Neural progenitor cell (in vitro differentiated cells): ENCODE measurements around the gene HIKESHI. TPM values are rescaled to one million over a fixed set of nuclear protein-coding genes. Genes with fewer than 3 reads are reported as not detected.
"Not testable (repeated sequence)": the region's sequence is repeated elsewhere in the genome, so short reads cannot be mapped to it uniquely, and the experiment has no call there.

Source experiments
- DNase-seq: peaks from one replicate; pipeline ENCODE4 v3.0.0-alpha.2; 2016; ENCODE audit warnings: low spot score
- H2AFZ ChIP-seq: fragments of 200-600 bp; sonication (generic); replicated peaks from 2 replicates; pipeline ENCODE4 v1.6.1; 2016; ENCODE audit warnings: antibody characterized with exemption
- H3F3A ChIP-seq: fragments of 200-600 bp; sonication (generic); 2 replicates; pipeline ENCODE4 v1.6.1; 2016; ENCODE audit warnings: antibody characterized with exemption, low read depth
- H3K27ac ChIP-seq: fragments of 200-600 bp; sonication (generic); 2 replicates; pipeline ENCODE4 v1.5.1; 2016; ENCODE audit warnings: mild to moderate bottlenecking
- H3K27me3 ChIP-seq: fragments of 200-600 bp; sonication (generic); 2 replicates; pipeline ENCODE4 v1.6.1; 2016; ENCODE audit warnings: mild to moderate bottlenecking, moderate library complexity
- H3K36me3 ChIP-seq: fragments of 200-600 bp; sonication (generic); 2 replicates; pipeline ENCODE4 v1.5.1; 2016
- H3K4me1 ChIP-seq: fragments of 200-600 bp; sonication (generic); 2 replicates; pipeline ENCODE4 v1.6.1; 2016; ENCODE audit warnings: mixed run types
- H3K4me2 ChIP-seq: fragments of 200-600 bp; sonication (generic); 2 replicates; pipeline ENCODE4 v1.6.1; 2016
- H3K4me3 ChIP-seq: fragments of 200-600 bp; sonication (generic); 2 replicates; pipeline ENCODE4 v1.5.1; 2016
- H3K79me2 ChIP-seq: fragments of 200-600 bp; sonication (generic); 2 replicates; pipeline ENCODE4 v1.6.1; 2016; ENCODE audit warnings: low read depth
- H3K9ac ChIP-seq: fragments of 200-600 bp; sonication (generic); 2 replicates; pipeline ENCODE4 v1.6.1; 2016
- H3K9me3 ChIP-seq: fragments of 200-600 bp; sonication (generic); 2 replicates; pipeline ENCODE4 v1.5.1; 2016; ENCODE audit warnings: low read depth
- H4K20me1 ChIP-seq: fragments of 200-600 bp; sonication (generic); 2 replicates; pipeline ENCODE4 v1.6.1; 2016; ENCODE audit warnings: low read depth
- H3K27ac Mint-ChIP-seq: 3 replicates; pipeline ENCODE4 v1.8.0; 2021; ENCODE audit warnings: mixed read lengths
- H3K27me3 Mint-ChIP-seq: 2 replicates; pipeline ENCODE4 v1.8.0; 2022; ENCODE audit warnings: low read depth, mild to moderate bottlenecking, inconsistent platforms, moderate library complexity, mixed read lengths; ENCODE audit not compliant: insufficient read depth
- H3K36me3 Mint-ChIP-seq: 3 replicates; pipeline ENCODE4 v1.8.0; 2021; ENCODE audit warnings: mixed read lengths
- H3K4me1 Mint-ChIP-seq: 3 replicates; pipeline ENCODE4 v1.8.0; 2021; ENCODE audit warnings: mixed read lengths
- H3K4me3 Mint-ChIP-seq: 3 replicates; pipeline ENCODE4 v1.8.0; 2021; ENCODE audit warnings: mild to moderate bottlenecking, moderate library complexity, mixed read lengths
- H3K9me3 Mint-ChIP-seq: 3 replicates; pipeline ENCODE4 v1.8.0; 2020; ENCODE audit warnings: mixed read lengths
- EZH2 ChIP-seq: fragments of 200-600 bp; sonication (generic); IDR thresholded peaks from 2 replicates; pipeline ENCODE4 v1.6.1; 2017; ENCODE audit warnings: antibody characterized with exemption, mild to moderate bottlenecking, moderate library complexity
- EZH2phosphoT487 ChIP-seq: fragments of 200-600 bp; sonication (generic); IDR thresholded peaks from 2 replicates; pipeline ENCODE4 v1.6.1; 2017; ENCODE audit warnings: antibody characterized with exemption
- total RNA-seq: library from RNA; depleted of rRNA; stranded (reverse); fragments of >200 nt; gene quantifications from 2 replicates; pipeline ENCODE4 v1.2.3, GENCODE V29; 2015; ENCODE audit warnings: low replicate concordance
- TF ChIP-seq, protein P1 (sequence below): fragments of 200-600 bp; sonication (generic); IDR thresholded peaks from 2 replicates; pipeline ENCODE4 v1.5.1; 2017; ENCODE audit warnings: antibody characterized with exemption, mild to moderate bottlenecking

HIKESHI gene
- total RNA-seq, 1 donor from 2014 or later: 87.2 TPM

- no peak overlapping the region for H2AFZ ChIP-seq
- no peaks in the 10 kb centered on the region for H3K9me3 ChIP-seq
- no peaks in the 10 kb centered on the region for H3K27me3 Mint-ChIP-seq
- H3K27me3 ChIP-seq: no peaks in the 10 kb centered on the region
- H3F3A ChIP-seq: no peaks in the 10 kb centered on the region
- peak; percentile 27 for DNase-seq
- no peak overlapping the region for H3K27ac ChIP-seq
- H3K4me2 ChIP-seq: no peak overlapping the region
- TF ChIP-seq, protein P1, sequence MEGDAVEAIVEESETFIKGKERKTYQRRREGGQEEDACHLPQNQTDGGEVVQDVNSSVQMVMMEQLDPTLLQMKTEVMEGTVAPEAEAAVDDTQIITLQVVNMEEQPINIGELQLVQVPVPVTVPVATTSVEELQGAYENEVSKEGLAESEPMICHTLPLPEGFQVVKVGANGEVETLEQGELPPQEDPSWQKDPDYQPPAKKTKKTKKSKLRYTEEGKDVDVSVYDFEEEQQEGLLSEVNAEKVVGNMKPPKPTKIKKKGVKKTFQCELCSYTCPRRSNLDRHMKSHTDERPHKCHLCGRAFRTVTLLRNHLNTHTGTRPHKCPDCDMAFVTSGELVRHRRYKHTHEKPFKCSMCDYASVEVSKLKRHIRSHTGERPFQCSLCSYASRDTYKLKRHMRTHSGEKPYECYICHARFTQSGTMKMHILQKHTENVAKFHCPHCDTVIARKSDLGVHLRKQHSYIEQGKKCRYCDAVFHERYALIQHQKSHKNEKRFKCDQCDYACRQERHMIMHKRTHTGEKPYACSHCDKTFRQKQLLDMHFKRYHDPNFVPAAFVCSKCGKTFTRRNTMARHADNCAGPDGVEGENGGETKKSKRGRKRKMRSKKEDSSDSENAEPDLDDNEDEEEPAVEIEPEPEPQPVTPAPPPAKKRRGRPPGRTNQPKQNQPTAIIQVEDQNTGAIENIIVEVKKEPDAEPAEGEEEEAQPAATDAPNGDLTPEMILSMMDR: no peak
- TF ChIP-seq EZH2phosphoT487: no peak
- TF ChIP-seq EZH2: no peak
- no peaks in the 10 kb centered on the region for H3K9me3 Mint-ChIP-seq
- peaks cover 6% of the 10 kb centered on the region for H3K36me3 ChIP-seq
- peaks cover 6% of the 10 kb centered on the region for H3K4me1 Mint-ChIP-seq
- no peaks in the 10 kb centered on the region for H3K4me1 ChIP-seq
- H4K20me1 ChIP-seq: peaks cover 9% of the 10 kb centered on the region
- H3K36me3 Mint-ChIP-seq: peaks cover 2% of the 10 kb centered on the region
- H3K79me2 ChIP-seq: peaks cover 17% of the 10 kb centered on the region
- H3K27ac Mint-ChIP-seq: peak overlapping the region; percentile 33
- no peak overlapping the region for H3K9ac ChIP-seq
- no peak overlapping the region for H3K4me3 Mint-ChIP-seq
- H3K4me3 ChIP-seq: no peak overlapping the region
These were observed 44.5 kb downstream of the HIKESHI start for GRCh38 chr11:86346513-86346912.

DNA sequence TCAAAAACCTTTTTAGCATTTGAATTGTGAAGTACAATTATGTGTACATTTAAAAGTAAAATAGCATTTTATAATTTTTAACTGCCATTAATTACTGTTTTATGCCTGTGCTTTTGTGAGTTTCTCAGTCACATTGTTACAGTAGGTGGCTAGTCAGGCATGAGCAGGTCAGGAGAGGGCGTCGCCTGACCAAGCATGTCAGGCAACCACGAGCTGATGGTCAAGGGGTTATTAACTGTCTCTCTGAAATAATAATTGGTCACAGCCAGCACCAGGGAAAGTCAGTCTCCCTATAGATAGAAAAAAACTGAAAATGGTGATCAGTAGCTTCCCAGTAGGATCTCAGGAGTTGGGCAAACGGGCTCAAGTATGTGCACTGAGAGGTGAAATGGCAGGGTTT lies 53.2 kb downstream of the HIKESHI start:
- TF ChIP-seq EZH2: no peak
- TF ChIP-seq EZH2phosphoT487: no peak
- TF ChIP-seq, protein P1: no peak
- Mint-ChIP-seq H3K27me3 (peaks cover 5% of the 10 kb centered on the region), H3K9me3 (no peaks in the 10 kb centered on the region), H3K4me3 (no peak overlapping the region), H3K27ac (no peak overlapping the region), H3K36me3 (no peaks in the 10 kb centered on the region), H3K4me1 (peaks cover 3% of the 10 kb centered on the region)
- no peaks in the 10 kb centered on the region for H4K20me1 ChIP-seq
- H3K36me3 ChIP-seq: no peaks in the 10 kb centered on the region
- H3K4me1 ChIP-seq: no peaks in the 10 kb centered on the region
- H3K27me3 ChIP-seq: no peaks in the 10 kb centered on the region
- no peak overlapping the region for H2AFZ ChIP-seq
- H3K9me3 ChIP-seq: no peaks in the 10 kb centered on the region
- H3K9ac ChIP-seq: no peak overlapping the region
- H3F3A ChIP-seq: no peaks in the 10 kb centered on the region
- H3K4me3 ChIP-seq: no peak overlapping the region
- H3K79me2 ChIP-seq: no peaks in the 10 kb centered on the region
- H3K4me2 ChIP-seq: no peak overlapping the region
- H3K27ac ChIP-seq: no peak overlapping the region
- no peak for DNase-seq

- not testable (repeated sequence) for H3K4me2 ChIP-seq, DNase-seq, H3K4me1 Mint-ChIP-seq, H3K27ac Mint-ChIP-seq, H4K20me1 ChIP-seq, H3K36me3 Mint-ChIP-seq, H3K79me2 ChIP-seq, H3K4me3 ChIP-seq, H3K9me3 ChIP-seq, H3K9me3 Mint-ChIP-seq, H3K4me1 ChIP-seq, H3K27me3 ChIP-seq, H2AFZ ChIP-seq, H3K27me3 Mint-ChIP-seq, H3K27ac ChIP-seq, H3F3A ChIP-seq, H3K4me3 Mint-ChIP-seq, H3K9ac ChIP-seq, H3K36me3 ChIP-seq
These were observed 55.4 kb downstream of the HIKESHI start for GRCh38 chr11:86357412-86357811.

DNA sequence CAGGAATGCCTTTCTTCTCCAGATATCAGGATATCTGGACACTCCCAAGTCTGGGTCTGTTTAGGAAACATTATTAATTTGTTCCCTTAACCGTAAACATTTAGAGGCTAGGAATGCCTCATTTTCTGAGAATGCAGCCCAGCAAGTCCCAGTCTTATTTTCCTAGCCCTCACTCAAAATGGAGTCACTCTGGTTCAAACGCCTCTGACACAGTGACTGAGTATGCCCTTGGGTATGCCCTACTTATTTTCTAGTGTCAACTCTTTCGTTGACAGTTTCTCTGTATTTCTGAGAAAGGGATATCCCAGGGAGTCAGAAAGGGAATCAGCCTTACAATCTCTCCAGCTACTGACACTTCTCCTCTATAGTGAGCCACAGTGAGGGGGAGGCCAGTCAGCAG lies 56.7 kb downstream of the HIKESHI start:
- Histone ChIP-seq H3K4me1 (no peaks in the 10 kb centered on the region), H3K27ac (no peak overlapping the region), H3K27me3 (no peaks in the 10 kb centered on the region), H3K9me3 (no peaks in the 10 kb centered on the region), H3K4me3 (no peak overlapping the region), H3K4me2 (no peak overlapping the region), H2AFZ (no peak overlapping the region), H3F3A (no peaks in the 10 kb centered on the region), H3K36me3 (no peaks in the 10 kb centered on the region), H3K9ac (no peak overlapping the region), H3K79me2 (no peaks in the 10 kb centered on the region), H4K20me1 (no peaks in the 10 kb centered on the region)
- Mint-ChIP-seq H3K27me3 (peaks cover 5% of the 10 kb centered on the region), H3K4me3 (no peak overlapping the region), H3K9me3 (peaks cover 4% of the 10 kb centered on the region), H3K27ac (no peak overlapping the region), H3K36me3 (peaks cover 2% of the 10 kb centered on the region), H3K4me1 (peaks cover 3% of the 10 kb centered on the region)
- TF ChIP-seq, protein P1: no peak
- TF ChIP-seq EZH2: no peak
- TF ChIP-seq EZH2phosphoT487: no peak
- DNase-seq: no peak
